Progenitor cell of endocrine pancreas (in vitro differentiated cells): ENCODE results near the gene CD300LG. TPM values are rescaled to one million over a fixed set of nuclear protein-coding genes. Genes with fewer than 3 reads are reported as not detected.
A peak's percentile ranks its signal among the peaks of the same experiment; 100 is the strongest.

Experiments
- DNase-seq: peaks from one replicate; pipeline ENCODE4 v3.0.0; 2021; ENCODE audit warnings: low spot score; ENCODE audit not compliant: unreplicated experiment
- H3K27ac Mint-ChIP-seq: 2 replicates; pipeline ENCODE4 v1.8.0; 2021; ENCODE audit warnings: mild to moderate bottlenecking, moderate library complexity, mixed read lengths
- H3K27me3 Mint-ChIP-seq: 2 replicates; pipeline ENCODE4 v1.8.0; 2021; ENCODE audit warnings: mixed read lengths
- H3K36me3 Mint-ChIP-seq: 2 replicates; pipeline ENCODE4 v1.8.0; 2022; ENCODE audit warnings: mixed read lengths; ENCODE audit not compliant: insufficient read depth
- H3K4me1 Mint-ChIP-seq: 2 replicates; pipeline ENCODE4 v1.8.0; 2021; ENCODE audit warnings: low read depth, mixed read lengths
- H3K4me3 Mint-ChIP-seq: 2 replicates; pipeline ENCODE4 v1.8.0; 2021; ENCODE audit warnings: low read depth, mild to moderate bottlenecking, moderate library complexity, mixed read lengths
- H3K9me3 Mint-ChIP-seq: 2 replicates; pipeline ENCODE4 v1.8.0; 2021; ENCODE audit warnings: low read depth, mixed read lengths
- total RNA-seq: library from RNA; stranded (reverse); gene quantifications from 2 replicates; pipeline ENCODE4 v1.2.1, GENCODE V29; 2021
- TF ChIP-seq, protein P1 (sequence below): fragments of 200-600 bp; sonication (generic); IDR thresholded peaks from one replicate; pipeline ENCODE4 v1.5.0; 2021; ENCODE audit warnings: antibody characterized with exemption, mild to moderate bottlenecking; ENCODE audit not compliant: unreplicated experiment

Gene CD300LG
- total RNA-seq, 1 donor from 2014 or later: not detected

GRCh38 chr17:43825567-43825966, 21.4 kb upstream of the CD300LG start:
- no peaks in the 10 kb centered on the region for H3K9me3 Mint-ChIP-seq
- no peak overlapping the region for H3K27ac Mint-ChIP-seq
- TF ChIP-seq, protein P1, sequence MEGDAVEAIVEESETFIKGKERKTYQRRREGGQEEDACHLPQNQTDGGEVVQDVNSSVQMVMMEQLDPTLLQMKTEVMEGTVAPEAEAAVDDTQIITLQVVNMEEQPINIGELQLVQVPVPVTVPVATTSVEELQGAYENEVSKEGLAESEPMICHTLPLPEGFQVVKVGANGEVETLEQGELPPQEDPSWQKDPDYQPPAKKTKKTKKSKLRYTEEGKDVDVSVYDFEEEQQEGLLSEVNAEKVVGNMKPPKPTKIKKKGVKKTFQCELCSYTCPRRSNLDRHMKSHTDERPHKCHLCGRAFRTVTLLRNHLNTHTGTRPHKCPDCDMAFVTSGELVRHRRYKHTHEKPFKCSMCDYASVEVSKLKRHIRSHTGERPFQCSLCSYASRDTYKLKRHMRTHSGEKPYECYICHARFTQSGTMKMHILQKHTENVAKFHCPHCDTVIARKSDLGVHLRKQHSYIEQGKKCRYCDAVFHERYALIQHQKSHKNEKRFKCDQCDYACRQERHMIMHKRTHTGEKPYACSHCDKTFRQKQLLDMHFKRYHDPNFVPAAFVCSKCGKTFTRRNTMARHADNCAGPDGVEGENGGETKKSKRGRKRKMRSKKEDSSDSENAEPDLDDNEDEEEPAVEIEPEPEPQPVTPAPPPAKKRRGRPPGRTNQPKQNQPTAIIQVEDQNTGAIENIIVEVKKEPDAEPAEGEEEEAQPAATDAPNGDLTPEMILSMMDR: no peak
- no peak overlapping the region for H3K4me3 Mint-ChIP-seq
- DNase-seq: no peak
- H3K27me3 Mint-ChIP-seq: peaks cover under 1% of the 10 kb centered on the region
- no peaks in the 10 kb centered on the region for H3K4me1 Mint-ChIP-seq
- peaks cover 3% of the 10 kb centered on the region for H3K36me3 Mint-ChIP-seq

- Mint-ChIP-seq H3K27ac (no peak overlapping the region), H3K36me3 (peaks cover 5% of the 10 kb centered on the region), H3K9me3 (no peaks in the 10 kb centered on the region), H3K27me3 (peaks cover 5% of the 10 kb centered on the region), H3K4me3 (no peak overlapping the region), H3K4me1 (peaks cover 3% of the 10 kb centered on the region)
- TF ChIP-seq, protein P1: no peak
- DNase-seq: no peak
Measured at GRCh38 chr17:43826206-43826605, 20.8 kb upstream of the CD300LG start.

DNA sequence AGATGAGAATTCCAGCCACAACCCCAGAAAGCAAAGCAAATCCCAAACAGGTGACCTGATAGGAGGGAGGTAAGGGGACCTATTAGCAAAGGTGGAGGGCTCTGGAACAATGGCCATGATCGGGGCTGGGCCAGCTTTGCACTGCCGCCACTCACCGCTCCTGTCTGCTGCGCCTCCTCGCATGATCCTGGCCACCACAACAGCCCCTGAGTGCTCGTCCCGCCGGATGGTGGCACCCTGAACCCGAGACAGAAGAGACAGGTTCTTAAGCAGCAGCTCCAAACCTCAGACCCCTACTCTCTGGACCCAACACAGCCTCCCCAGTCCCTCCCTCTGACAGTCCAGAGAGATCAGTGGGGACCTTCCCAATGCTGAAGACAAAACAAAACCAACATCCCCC, 19.4 kb upstream of the CD300LG start:
- Mint-ChIP-seq H3K9me3 (no peaks in the 10 kb centered on the region), H3K27me3 (peaks cover 11% of the 10 kb centered on the region), H3K36me3 (peaks cover 5% of the 10 kb centered on the region), H3K4me1 (peaks cover 11% of the 10 kb centered on the region), H3K27ac (no peak overlapping the region), H3K4me3 (no peak overlapping the region)
- TF ChIP-seq, protein P1: no peak
- no peak for DNase-seq

DNA sequence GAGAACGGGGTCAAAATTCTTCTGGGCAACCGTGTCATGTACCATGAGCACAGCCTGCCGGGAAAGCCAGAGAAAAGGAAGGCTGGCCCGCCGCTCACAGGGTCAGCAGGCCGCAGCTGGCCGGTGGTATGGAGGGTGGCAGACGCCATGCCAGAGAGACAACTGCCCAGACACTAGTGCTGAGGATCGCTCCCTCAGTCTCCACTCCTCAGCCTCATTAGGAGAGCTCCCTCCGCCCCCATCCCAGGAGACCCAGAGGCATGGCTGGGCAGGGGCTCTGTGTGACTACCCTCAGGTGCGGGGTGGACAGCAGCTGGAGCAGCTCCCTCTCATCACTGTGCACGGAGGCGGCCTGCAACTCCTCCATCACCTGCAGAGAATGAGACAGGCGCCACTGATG, 17.2 kb upstream of the CD300LG start:
- TF ChIP-seq, protein P1: no peak
- DNase-seq: no peak
- Mint-ChIP-seq H3K27me3 (peaks cover 25% of the 10 kb centered on the region), H3K9me3 (peaks cover 5% of the 10 kb centered on the region), H3K27ac (no peak overlapping the region), H3K4me3 (no peak overlapping the region), H3K4me1 (peaks cover 18% of the 10 kb centered on the region), H3K36me3 (peaks cover 5% of the 10 kb centered on the region)

DNA sequence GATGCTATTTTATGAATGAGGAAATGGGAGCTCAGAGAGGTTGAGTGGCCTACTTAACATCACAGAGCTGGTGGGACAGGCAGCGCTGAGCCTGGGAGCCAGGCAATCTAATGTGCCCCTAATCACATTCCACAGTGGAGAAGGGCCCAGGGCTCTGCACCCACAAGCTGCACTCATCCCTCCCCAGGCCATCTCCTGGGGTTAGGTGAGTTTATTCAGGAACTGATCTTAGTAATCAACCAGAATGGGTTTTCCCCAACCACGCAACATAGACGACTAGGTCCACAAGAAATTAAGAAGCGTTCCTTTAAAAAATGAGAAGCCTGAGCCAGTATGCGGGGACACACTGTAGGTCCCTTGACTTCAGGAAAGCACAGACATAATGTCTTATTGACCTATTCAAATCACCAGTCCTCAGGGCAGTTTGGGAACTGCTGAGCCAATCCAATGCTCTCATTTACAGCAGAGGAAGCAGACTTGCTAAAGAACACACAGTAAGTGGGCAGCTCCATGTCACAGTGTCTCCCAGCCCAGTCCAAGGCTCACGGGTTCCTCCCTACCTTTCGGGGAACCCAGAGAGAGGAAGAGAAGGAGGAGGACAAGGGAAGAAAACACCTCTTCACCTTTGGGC, 16.4 kb upstream of the CD300LG start:
- no peak for DNase-seq
- Mint-ChIP-seq H3K36me3 (peaks cover 5% of the 10 kb centered on the region), H3K9me3 (peaks cover 5% of the 10 kb centered on the region), H3K27ac (no peak overlapping the region), H3K4me3 (peak overlapping the region; percentile 56), H3K4me1 (peaks cover 18% of the 10 kb centered on the region), H3K27me3 (peaks cover 26% of the 10 kb centered on the region)
- TF ChIP-seq, protein P1: no peak
